K562 (cell line): ENCODE results near the gene ENTR1. TPM values are rescaled to one million over a fixed set of nuclear protein-coding genes. Genes with fewer than 3 reads are reported as not detected.

ENCODE experiments used
- ATAC-seq: fragments of 200-7000 bp; cut with Tn5 transposase; 3 replicates; pipeline ENCODE4 v1.9.1; 2020; ENCODE audit warnings: moderate library complexity
- BruUV-seq: library from RNA; stranded (reverse); fragments of 400-500 nt; replicated peaks from 2 replicates; lab custom pipeline; 2021; lab: Mats Ljungman, UMichigan
- CTCF ChIA-PET: fragments of 300-600 bp; formaldehyde crosslinking; extraction: SDS; loops from one replicate; lab custom pipeline; 2021; ENCODE audit warnings: low intra/inter-chr PET ratio; lab: Yijun Ruan, JAX
- POLR2A ChIA-PET: fragments of 300-600, 350-650 bp; sonication (Branson Sonifier 250); formaldehyde crosslinking; extraction: SDS; loops from one replicate; lab custom pipeline; 2021; ENCODE audit warnings: antibody characterized with exemption, inconsistent platforms; lab: Yijun Ruan, JAX
- DNase-seq, 4 experiments: peaks; one replicate each; pipeline versions ENCODE4 v3.0.0 to v3.0.0-alpha.2; 2011 to 2018; ENCODE audit warnings: low spot score in 3 of 4, mixed read lengths in 3 of 4; ENCODE audit errors: extremely low read depth in 1 of 4
- FAIRE-seq: peaks from 2 replicates; lab custom pipeline; 2011; peaks lifted over from hg19 to GRCh38; lab: Jason Lieb, UNC
- H2AFZ ChIP-seq: 2 replicates; pipeline ENCODE4 v1.6.0; 2011; ENCODE audit warnings: low read depth, low read length, control low read depth, inconsistent platforms
- H3K27ac ChIP-seq: fragments of 200-600 bp; 3 replicates; pipeline ENCODE4 v1.8.0; 2011; ENCODE audit warnings: low read depth, mild to moderate bottlenecking, control low read depth, inconsistent platforms, low read length, moderate library complexity, mixed read lengths; ENCODE audit errors: extremely low read depth
- H3K27me3 ChIP-seq, 2 experiments: fragments of 300-600 bp in 1 of 2; 2 replicates in 1 of 2; 3 replicates in 1 of 2; pipeline versions ENCODE4 v1.6.0 to v1.8.0; 2011; ENCODE audit warnings: inconsistent platforms in 2 of 2, low read length in 2 of 2, mild to moderate bottlenecking in 1 of 2, mixed read lengths in 1 of 2, moderate library complexity in 1 of 2; ENCODE audit not compliant: control insufficient read depth in 2 of 2, insufficient read depth in 2 of 2
- H3K36me3 ChIP-seq: fragments of 300-600 bp; 3 replicates; pipeline ENCODE4 v1.8.0; 2011; ENCODE audit warnings: mild to moderate bottlenecking, low read length, inconsistent platforms; ENCODE audit not compliant: control insufficient read depth, insufficient read depth
- H3K4me1 ChIP-seq, 2 experiments: fragments of 200-600 bp in 1 of 2; replicated peaks in 1 of 2; 2 replicates in 1 of 2; 3 replicates in 1 of 2; pipeline versions ENCODE4 v1.5.1 to v1.8.0; 2011; ENCODE audit warnings: inconsistent platforms in 2 of 2, low read length in 2 of 2, mild to moderate bottlenecking in 1 of 2, mixed read lengths in 1 of 2, moderate library complexity in 1 of 2; ENCODE audit not compliant: control insufficient read depth in 2 of 2, insufficient read depth in 2 of 2
- H3K4me2 ChIP-seq: 2 replicates; pipeline ENCODE4 v1.6.1; 2011; ENCODE audit warnings: low read length, control low read depth, inconsistent platforms, mixed read lengths; ENCODE audit not compliant: insufficient read depth
- H3K4me3 ChIP-seq: fragments of 200-600 bp; sonication (generic), shearing (Covaris generic); 2 replicates; pipeline ENCODE4 v1.5.1; 2016; ENCODE audit warnings: control low read depth, inconsistent platforms
- H3K79me2 ChIP-seq: fragments of 200-600 bp; 3 replicates; pipeline ENCODE4 v1.8.0; 2011; ENCODE audit warnings: low read length, inconsistent platforms; ENCODE audit not compliant: control insufficient read depth, insufficient read depth
- H3K9ac ChIP-seq, 2 experiments: 2 replicates each; pipeline versions ENCODE4 v1.6.0 to v1.6.1; 2011; ENCODE audit warnings: low read depth in 2 of 2, low read length in 2 of 2, control low read depth in 1 of 2, inconsistent platforms in 1 of 2, mild to moderate bottlenecking in 1 of 2, mixed read lengths in 1 of 2; ENCODE audit not compliant: insufficient read depth in 1 of 2
- H3K9me1 ChIP-seq: one replicate; pipeline ENCODE4 v1.6.0; 2011; ENCODE audit warnings: inconsistent platforms, mild to moderate bottlenecking, low read length, moderate library complexity; ENCODE audit not compliant: control insufficient read depth, insufficient read depth
- H3K9me3 ChIP-seq: replicated peaks from 2 replicates; pipeline ENCODE4 v1.5.1; 2011; ENCODE audit warnings: low read depth, low read length, inconsistent platforms; ENCODE audit not compliant: control insufficient read depth, insufficient read depth
- H4K20me1 ChIP-seq: replicated peaks from 2 replicates; pipeline ENCODE4 v1.6.1; 2011; ENCODE audit warnings: low read length, inconsistent platforms, mixed read lengths; ENCODE audit not compliant: control insufficient read depth, insufficient read depth
- CBX3 ChIP-seq, 2 experiments: IDR thresholded peaks; 1 replicate in 1 of 2; 2 replicates in 1 of 2; pipeline ENCODE4 v1.6.1; 2012; ENCODE audit warnings: inconsistent platforms in 2 of 2, low read length in 2 of 2, borderline replicate concordance in 1 of 2, control low read depth in 1 of 2
- ETV5 ChIP-seq: sonication (generic); formaldehyde crosslinking; IDR thresholded peaks from 2 replicates; pipeline ENCODE4 v1.4.0; 2020; ENCODE audit warnings: low read depth, mild to moderate bottlenecking, missing genetic modification reagents
- GABPB1 ChIP-seq: sonication (generic); formaldehyde crosslinking; IDR thresholded peaks from 2 replicates; pipeline ENCODE4 v1.8.0; 2022; ENCODE audit warnings: mild to moderate bottlenecking, missing genetic modification reagents
- HCFC1 ChIP-seq: IDR thresholded peaks from 2 replicates; pipeline ENCODE4 v1.6.1; 2012; ENCODE audit warnings: low read depth, low read length, improper control_type of control experiment
- JUNB ChIP-seq: fragments of 450-650 bp; formaldehyde crosslinking; conservative IDR thresholded peaks from 2 replicates; pipeline ENCODE4 v1.4.0; 2020; ENCODE audit warnings: mild to moderate bottlenecking
- LARP7 ChIP-seq: fragments of 450-650 bp; IDR thresholded peaks from 2 replicates; pipeline ENCODE4 v1.6.1; 2016
- MED1 ChIP-seq: sonication (generic); formaldehyde crosslinking; IDR thresholded peaks from 2 replicates; pipeline ENCODE4 v1.8.1; 2023; ENCODE audit warnings: missing genetic modification reagents, borderline replicate concordance
- NFIC ChIP-seq: fragments of 450-650 bp; IDR thresholded peaks from 2 replicates; pipeline ENCODE4 v1.6.1; 2017; ENCODE audit warnings: mild to moderate bottlenecking, inconsistent platforms
- SLC30A9 ChIP-seq: fragments of 250-450 bp; sonication (Bioruptor Pico); IDR thresholded peaks from 2 replicates; pipeline ENCODE4 v1.8.0; 2022; ENCODE audit warnings: mild to moderate bottlenecking, moderate library complexity
- SP2 ChIP-seq: IDR thresholded peaks from 2 replicates; pipeline ENCODE4 v1.6.1; 2011; ENCODE audit warnings: mild to moderate bottlenecking, low read depth, low read length, moderate library complexity; ENCODE audit not compliant: poor library complexity, severe bottlenecking; ENCODE audit errors: extremely low read depth
- ZC3H8 ChIP-seq: fragments of 450-650 bp; IDR thresholded peaks from 2 replicates; pipeline ENCODE4 v1.6.1; 2017
- WGBS: fragments of 100-300 bp; shearing (Covaris generic); methylation state at CpG from one replicate; pipeline ENCODE4 v1.1.6; 2016; ENCODE audit warnings: low coverage, mixed read lengths; ENCODE audit not compliant: insufficient coverage; ENCODE audit errors: missing lambda C conversion rate; 5-methylcytosine and 5-hydroxymethylcytosine counted together
- in situ Hi-C: fragments of 300-500 bp; cut with MboI; formaldehyde crosslinking; loops from 4 replicates; pipeline ENCODE4 v1.15.0; 2018; ENCODE audit warnings: inconsistent platforms, mixed read lengths
- intact Hi-C: fragments of 100-400 bp; cut with micrococcal nuclease; formaldehyde crosslinking; loops from 2 replicates; pipeline ENCODE4 v1.14.2; 2022
- polyA plus RNA-seq, 8 experiments: library from polyadenylated mRNA; depleted of rRNA in 4 of 8; stranded (reverse) in 5 of 8; unstranded in 3 of 8; fragments of >200 nt; fragmentation: Nextera tagmentation in 2 of 8; fragmentation: Illumina TruSeq in 1 of 8; extraction: Ambion mirVana in 2 of 8; extraction: Trizol in 1 of 8; gene quantifications; 2 replicates each; pipeline versions ENCODE4 v1.2.1 to v1.2.3, GENCODE V29; 2011 to 2014; ENCODE audit warnings: inconsistent platforms in 1 of 8, missing spikeins in 1 of 8
- total RNA-seq, 7 experiments: library from RNA; depleted of rRNA in 6 of 7; stranded (reverse); fragments of >200 nt in 6 of 7; fragmentation: Illumina TruSeq in 2 of 7; extraction: Trizol in 2 of 7; gene quantifications; 2 replicates each; pipeline versions ENCODE4 v1.2.1 to v1.2.3, GENCODE V29; 2011 to 2021; ENCODE audit warnings: low replicate concordance in 1 of 7
- TF ChIP-seq, protein P1 (sequence below): sonication (generic); formaldehyde crosslinking; IDR thresholded peaks from 2 replicates; pipeline ENCODE4 v1.8.0; 2022; ENCODE audit warnings: missing genetic modification reagents, mild to moderate bottlenecking, moderate library complexity, borderline replicate concordance
- TF ChIP-seq, protein P2 (sequence below): fragments of 450-650 bp; IDR thresholded peaks from 2 replicates; pipeline ENCODE4 v1.6.1; 2016; ENCODE audit warnings: low read depth

ENTR1 gene
- total and polyA plus RNA-seq, 9 of the 15 experiments (the other 6 are each of a cell fraction or from before 2014, with no cell fraction given): 6.7 to 106 (median 72.6) TPM

DNA sequence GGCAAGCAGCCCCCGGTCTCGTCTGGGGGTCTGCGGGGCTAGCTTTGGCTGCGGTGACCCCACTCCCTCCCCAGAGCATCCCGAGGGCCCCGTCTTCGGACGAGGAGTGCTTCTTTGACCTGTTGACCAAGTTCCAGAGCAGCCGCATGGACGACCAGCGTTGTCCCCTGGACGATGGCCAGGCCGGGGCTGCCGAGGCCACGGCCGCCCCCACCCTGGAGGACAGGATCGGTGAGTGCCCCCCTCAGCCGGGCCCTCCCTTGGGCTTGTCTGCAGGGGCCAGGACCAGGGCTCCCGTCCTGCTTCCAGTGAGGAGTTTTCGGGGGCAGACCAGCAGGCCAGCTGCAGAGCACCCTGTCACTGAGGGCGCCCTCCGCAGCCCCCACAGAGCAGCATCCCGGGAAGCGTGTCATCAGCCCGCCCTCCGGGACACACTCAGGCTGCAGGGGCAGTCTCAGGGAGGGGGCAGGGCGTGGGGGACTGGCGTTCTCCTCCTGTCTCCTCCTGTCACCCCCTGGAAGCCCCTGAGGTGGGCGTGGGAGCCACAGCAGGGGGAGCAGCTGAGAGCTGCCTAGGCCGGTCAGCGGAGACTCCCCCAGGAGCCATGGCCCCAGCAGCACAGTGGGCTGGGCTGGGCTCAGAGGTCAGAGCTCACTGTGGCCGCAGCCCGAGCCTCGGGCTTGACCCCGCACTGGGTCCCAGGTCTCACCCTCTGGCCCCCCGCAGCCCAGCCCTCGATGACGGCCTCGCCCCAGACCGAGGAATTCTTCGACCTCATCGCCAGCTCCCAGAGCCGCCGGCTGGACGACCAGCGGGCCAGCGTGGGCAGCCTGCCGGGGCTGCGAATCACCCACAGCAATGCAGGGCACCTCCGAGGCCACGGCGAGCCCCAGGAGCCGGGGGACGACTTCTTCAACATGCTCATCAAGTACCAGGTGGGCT is 54.5 kb downstream of the ENTR1 start:
- 62% methylated on average over 39 of the region's 54 CpGs for WGBS
- TF ChIP-seq, protein P1, sequence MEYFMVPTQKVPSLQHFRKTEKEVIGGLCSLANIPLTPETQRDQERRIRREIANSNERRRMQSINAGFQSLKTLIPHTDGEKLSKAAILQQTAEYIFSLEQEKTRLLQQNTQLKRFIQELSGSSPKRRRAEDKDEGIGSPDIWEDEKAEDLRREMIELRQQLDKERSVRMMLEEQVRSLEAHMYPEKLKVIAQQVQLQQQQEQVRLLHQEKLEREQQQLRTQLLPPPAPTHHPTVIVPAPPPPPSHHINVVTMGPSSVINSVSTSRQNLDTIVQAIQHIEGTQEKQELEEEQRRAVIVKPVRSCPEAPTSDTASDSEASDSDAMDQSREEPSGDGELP (CRISPR knock-in tag): peak; percentile 18; the same call in 1 of the 2 replicates
- TF ChIP-seq HCFC1 (no peak), SP2 (no peak), NFIC (peak; percentile 15; the same call in 1 of the 2 replicates), ETV5 (no peak), SLC30A9 (CRISPR knock-in tag) (no peak), LARP7 (no peak), JUNB (CRISPR knock-in tag) (no peak), MED1 (CRISPR knock-in tag) (no peak), CBX3 (IDR thresholded peaks at IDR 0.05; ENCODE audit: borderline replicate concordance in 1 of 2, low read length in 2 of 2) (no peak), GABPB1 (0 out of 2 replicates have a peak, but pooled peaks have one; percentile 6), ZC3H8 (no peak)
- TF ChIP-seq, protein P2, sequence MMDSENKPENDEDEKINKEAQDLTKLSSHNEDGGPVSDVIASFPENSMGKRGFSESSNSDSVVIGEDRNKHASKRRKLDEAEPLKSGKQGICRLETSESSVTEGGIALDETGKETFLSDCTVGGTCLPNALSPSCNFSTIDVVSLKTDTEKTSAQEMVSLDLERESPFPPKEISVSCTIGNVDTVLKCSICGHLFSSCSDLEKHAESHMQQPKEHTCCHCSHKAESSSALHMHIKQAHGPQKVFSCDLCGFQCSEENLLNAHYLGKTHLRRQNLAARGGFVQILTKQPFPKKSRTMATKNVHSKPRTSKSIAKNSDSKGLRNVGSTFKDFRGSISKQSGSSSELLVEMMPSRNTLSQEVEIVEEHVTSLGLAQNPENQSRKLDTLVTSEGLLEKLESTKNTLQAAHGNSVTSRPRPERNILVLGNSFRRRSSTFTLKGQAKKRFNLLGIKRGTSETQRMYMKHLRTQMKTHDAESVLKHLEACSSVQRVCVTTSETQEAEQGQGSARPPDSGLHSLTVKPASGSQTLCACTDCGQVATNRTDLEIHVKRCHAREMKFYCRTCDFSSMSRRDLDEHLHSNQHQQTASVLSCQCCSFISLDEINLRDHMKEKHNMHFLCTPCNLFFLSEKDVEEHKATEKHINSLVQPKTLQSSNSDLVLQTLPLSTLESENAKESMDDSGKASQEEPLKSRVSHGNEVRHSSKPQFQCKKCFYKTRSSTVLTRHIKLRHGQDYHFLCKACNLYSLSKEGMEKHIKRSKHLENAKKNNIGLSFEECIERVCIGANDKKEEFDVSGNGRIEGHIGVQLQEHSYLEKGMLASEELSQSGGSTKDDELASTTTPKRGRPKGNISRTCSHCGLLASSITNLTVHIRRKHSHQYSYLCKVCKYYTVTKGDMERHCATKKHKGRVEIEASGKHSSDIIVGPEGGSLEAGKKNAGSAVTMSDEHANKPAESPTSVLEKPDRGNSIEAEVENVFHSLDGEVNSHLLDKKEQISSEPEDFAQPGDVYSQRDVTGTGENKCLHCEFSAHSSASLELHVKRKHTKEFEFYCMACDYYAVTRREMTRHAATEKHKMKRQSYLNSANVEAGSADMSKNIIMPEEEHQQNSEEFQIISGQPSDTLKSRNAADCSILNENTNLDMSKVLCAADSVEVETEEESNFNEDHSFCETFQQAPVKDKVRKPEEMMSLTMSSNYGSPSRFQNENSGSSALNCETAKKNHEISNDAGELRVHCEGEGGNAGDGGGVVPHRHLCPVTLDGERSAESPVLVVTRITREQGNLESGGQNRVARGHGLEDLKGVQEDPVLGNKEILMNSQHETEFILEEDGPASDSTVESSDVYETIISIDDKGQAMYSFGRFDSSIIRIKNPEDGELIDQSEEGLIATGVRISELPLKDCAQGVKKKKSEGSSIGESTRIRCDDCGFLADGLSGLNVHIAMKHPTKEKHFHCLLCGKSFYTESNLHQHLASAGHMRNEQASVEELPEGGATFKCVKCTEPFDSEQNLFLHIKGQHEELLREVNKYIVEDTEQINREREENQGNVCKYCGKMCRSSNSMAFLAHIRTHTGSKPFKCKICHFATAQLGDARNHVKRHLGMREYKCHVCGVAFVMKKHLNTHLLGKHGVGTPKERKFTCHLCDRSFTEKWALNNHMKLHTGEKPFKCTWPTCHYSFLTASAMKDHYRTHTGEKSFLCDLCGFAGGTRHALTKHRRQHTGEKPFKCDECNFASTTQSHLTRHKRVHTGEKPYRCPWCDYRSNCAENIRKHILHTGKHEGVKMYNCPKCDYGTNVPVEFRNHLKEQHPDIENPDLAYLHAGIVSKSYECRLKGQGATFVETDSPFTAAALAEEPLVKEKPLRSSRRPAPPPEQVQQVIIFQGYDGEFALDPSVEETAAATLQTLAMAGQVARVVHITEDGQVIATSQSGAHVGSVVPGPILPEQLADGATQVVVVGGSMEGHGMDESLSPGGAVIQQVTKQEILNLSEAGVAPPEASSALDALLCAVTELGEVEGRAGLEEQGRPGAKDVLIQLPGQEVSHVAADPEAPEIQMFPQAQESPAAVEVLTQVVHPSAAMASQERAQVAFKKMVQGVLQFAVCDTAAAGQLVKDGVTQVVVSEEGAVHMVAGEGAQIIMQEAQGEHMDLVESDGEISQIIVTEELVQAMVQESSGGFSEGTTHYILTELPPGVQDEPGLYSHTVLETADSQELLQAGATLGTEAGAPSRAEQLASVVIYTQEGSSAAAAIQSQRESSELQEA: no peak

More for the DNA sequence above, 54.5 kb downstream of the ENTR1 start:
- Histone ChIP-seq H3K9ac (peak overlapping the region in 1 of 2 experiments; percentile 79; a peak in 2 of 4 replicates), H3K27ac (no peak overlapping the region), H3K36me3 (no peaks in the 10 kb centered on the region), H3K4me1 (peaks cover 0 to 90% of the 10 kb centered on the region in 2 experiments; a peak in 4 of 5 replicates), H3K79me2 (no peaks in the 10 kb centered on the region), H2AFZ (no peak overlapping the region), H3K27me3 (no peaks in the 10 kb centered on the region), H4K20me1 (no peaks in the 10 kb centered on the region; the same call in 1 of the 2 replicates), H3K4me2 (no peak overlapping the region), H3K4me3 (no peak overlapping the region), H3K9me3 (no peaks in the 10 kb centered on the region), H3K9me1 (no peaks in the 10 kb centered on the region)
- DNase-seq (peak in 2 of 4 experiments; percentile 41 to 49), ATAC-seq (peak; percentile 7; the same call in 1 of the 3 replicates), FAIRE-seq (no peak)
- POLR2A ChIA-PET: interaction anchor here (0.6 kb wide), 1 partner anchor 36 kb away, joined by 3 read pairs; no protein-coding TSS in a partner anchor
- in situ Hi-C loops (no loop called here), intact Hi-C loops (no loop called here)
- BruUV-seq: no TSS peak
- CTCF ChIA-PET: no interaction called here
